ENCODE results near the gene CCDC124. TPM values are rescaled to one million over a fixed set of nuclear protein-coding genes. Genes with fewer than 3 reads are reported as not detected.

CCDC124 gene
- total RNA-seq, 1 experiment from 2014 or later, result 131 TPM

- H3K36me3 ChIP-seq (ENCODE audit: insufficient read depth, low read length, poor library complexity, severe bottlenecking), result no peaks in the 10 kb centered on the region
- ChIA-PET POLR2A (ENCODE audit: low non-redundant PET) (no interaction called here), CTCF (interaction anchor here (0.6 kb wide), 1 partner anchor 12 kb away, joined by 4 read pairs; no protein-coding TSS in a partner anchor)
- DNase-seq (ENCODE audit: low spot score), result peak; percentile 66
- H3K9me3 ChIP-seq (ENCODE audit: low read depth, low read length, poor library complexity, severe bottlenecking), result no peaks in the 10 kb centered on the region
- no TSS peak for BruUV-seq (replicated peaks)
- no peaks in the 10 kb centered on the region for H3K27me3 ChIP-seq (replicated peaks; ENCODE audit: insufficient read depth, low read depth, low read length, poor library complexity)
- H3K4me3 ChIP-seq (ENCODE audit: low read depth, low read length, poor library complexity, severe bottlenecking), result peak overlapping the region; percentile 68
- H3K27ac ChIP-seq (ENCODE audit: low read depth, low read length, poor library complexity, severe bottlenecking), result peak overlapping the region; percentile 78
- intact Hi-C loops (cut with micrococcal nuclease; ENCODE audit: unreplicated experiment), result no loop called here
- TF ChIP-seq, protein P1, sequence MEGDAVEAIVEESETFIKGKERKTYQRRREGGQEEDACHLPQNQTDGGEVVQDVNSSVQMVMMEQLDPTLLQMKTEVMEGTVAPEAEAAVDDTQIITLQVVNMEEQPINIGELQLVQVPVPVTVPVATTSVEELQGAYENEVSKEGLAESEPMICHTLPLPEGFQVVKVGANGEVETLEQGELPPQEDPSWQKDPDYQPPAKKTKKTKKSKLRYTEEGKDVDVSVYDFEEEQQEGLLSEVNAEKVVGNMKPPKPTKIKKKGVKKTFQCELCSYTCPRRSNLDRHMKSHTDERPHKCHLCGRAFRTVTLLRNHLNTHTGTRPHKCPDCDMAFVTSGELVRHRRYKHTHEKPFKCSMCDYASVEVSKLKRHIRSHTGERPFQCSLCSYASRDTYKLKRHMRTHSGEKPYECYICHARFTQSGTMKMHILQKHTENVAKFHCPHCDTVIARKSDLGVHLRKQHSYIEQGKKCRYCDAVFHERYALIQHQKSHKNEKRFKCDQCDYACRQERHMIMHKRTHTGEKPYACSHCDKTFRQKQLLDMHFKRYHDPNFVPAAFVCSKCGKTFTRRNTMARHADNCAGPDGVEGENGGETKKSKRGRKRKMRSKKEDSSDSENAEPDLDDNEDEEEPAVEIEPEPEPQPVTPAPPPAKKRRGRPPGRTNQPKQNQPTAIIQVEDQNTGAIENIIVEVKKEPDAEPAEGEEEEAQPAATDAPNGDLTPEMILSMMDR (conservative IDR thresholded peaks at IDR 0.05; ENCODE audit: low read depth, low read length), result no peak
- no peak for TF ChIP-seq EZH2 (IDR thresholded peaks at IDR 0.05; ENCODE audit: borderline replicate concordance, low read depth, low read length, poor library complexity, severe bottlenecking)
- H3K4me1 ChIP-seq (ENCODE audit: insufficient read depth, low read length, poor library complexity, severe bottlenecking), result peaks cover 64% of the 10 kb centered on the region
These were observed 17.7 kb downstream of the CCDC124 start for GRCh38 chr19:17950310-17951156.

DNA sequence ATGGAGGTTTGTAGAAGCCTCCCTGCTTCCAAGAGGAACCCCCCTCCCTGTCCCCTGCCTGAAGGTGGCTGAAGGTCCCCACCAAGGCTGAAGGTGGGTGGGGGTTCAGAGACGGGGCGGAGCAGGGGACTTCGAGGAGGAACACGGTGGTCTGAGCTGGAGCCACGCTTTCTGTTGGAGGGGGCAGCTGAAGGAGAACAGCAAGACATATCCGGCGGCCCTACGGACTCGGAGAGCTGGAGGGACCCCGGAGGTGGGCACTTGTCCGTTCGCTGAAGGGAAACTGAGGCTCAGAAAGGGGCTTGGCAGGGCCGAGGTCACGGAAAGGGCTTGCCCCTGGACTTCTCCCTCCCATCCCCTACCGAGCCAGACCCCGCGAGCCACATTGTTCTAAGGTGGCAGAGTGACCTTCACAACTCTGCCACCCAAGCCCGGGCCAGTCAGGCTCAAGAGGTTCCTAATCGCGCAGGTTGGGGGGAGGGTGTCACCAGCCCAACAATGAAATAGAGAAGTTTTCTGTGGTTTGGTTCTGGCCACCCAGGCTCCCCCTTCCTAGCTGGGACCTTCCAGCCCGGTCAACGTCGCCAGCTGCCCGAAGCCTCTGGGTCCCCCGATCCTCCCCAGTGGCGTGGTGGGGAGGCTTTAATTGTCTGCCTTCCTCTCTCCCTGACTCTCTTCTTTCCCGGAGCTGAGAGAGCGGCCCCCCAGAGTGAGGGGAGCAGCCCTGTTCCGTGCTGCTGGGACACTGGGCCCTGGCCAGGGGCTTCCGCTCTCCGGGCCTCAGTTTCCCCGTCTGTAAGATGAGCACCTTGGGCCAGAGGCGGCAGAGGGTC, 18.6 kb downstream of the CCDC124 start:
- POLR2A ChIA-PET (ENCODE audit: low non-redundant PET), result no interaction called here
- Histone ChIP-seq H3K27me3 (replicated peaks; ENCODE audit: insufficient read depth, low read depth, low read length, poor library complexity) (no peaks in the 10 kb centered on the region), H3K4me1 (ENCODE audit: insufficient read depth, low read length, poor library complexity, severe bottlenecking) (peaks cover 62% of the 10 kb centered on the region), H3K36me3 (ENCODE audit: insufficient read depth, low read length, poor library complexity, severe bottlenecking) (no peaks in the 10 kb centered on the region), H3K9me3 (ENCODE audit: low read depth, low read length, poor library complexity, severe bottlenecking) (no peaks in the 10 kb centered on the region), H3K4me3 (ENCODE audit: low read depth, low read length, poor library complexity, severe bottlenecking) (peak overlapping the region; percentile 68), H3K27ac (ENCODE audit: low read depth, low read length, poor library complexity, severe bottlenecking) (peak overlapping the region; percentile 78)
- CTCF ChIA-PET, result interaction anchor here (0.6 kb wide), 1 partner anchor 92 kb away, joined by 5 read pairs; no protein-coding TSS in a partner anchor
- intact Hi-C loops (cut with micrococcal nuclease; ENCODE audit: unreplicated experiment), result no loop called here
- no peak for TF ChIP-seq EZH2 (IDR thresholded peaks at IDR 0.05; ENCODE audit: borderline replicate concordance, low read depth, low read length, poor library complexity, severe bottlenecking)
- TF ChIP-seq, protein P1 (conservative IDR thresholded peaks at IDR 0.05; ENCODE audit: low read depth, low read length), result no peak
- no TSS peak for BruUV-seq (replicated peaks)
- no peak for DNase-seq (ENCODE audit: low spot score)
